Ectodermal cell (in vitro differentiated cells): ENCODE results near the gene ABCB11.
"Not testable (repeated sequence)": the region's sequence is repeated elsewhere in the genome, so short reads cannot be mapped to it uniquely, and the experiment has no call there.

Experiments used
- H3K27ac ChIP-seq: 2 replicates; pipeline ENCODE4 v1.7.0; 2013; ENCODE audit warnings: mild to moderate bottlenecking, low read depth, low read length; ENCODE audit not compliant: insufficient read depth, poor library complexity, severe bottlenecking
- H3K27me3 ChIP-seq: 2 replicates; pipeline ENCODE4 v1.7.0; 2013; ENCODE audit warnings: mild to moderate bottlenecking, low read length; ENCODE audit not compliant: insufficient read depth, control insufficient read depth, poor library complexity, severe bottlenecking
- H3K36me3 ChIP-seq: one replicate; pipeline ENCODE4 v1.7.0; 2013; ENCODE audit warnings: low read length; ENCODE audit not compliant: control insufficient read depth, insufficient read depth
- H3K4me1 ChIP-seq: one replicate; pipeline ENCODE4 v1.7.0; 2013; ENCODE audit warnings: low read length; ENCODE audit not compliant: control insufficient read depth, insufficient read depth
- H3K4me3 ChIP-seq: 2 replicates; pipeline ENCODE4 v1.7.0; 2013; ENCODE audit warnings: low read depth, low read length, control low read depth; ENCODE audit not compliant: insufficient read depth
- H3K9me3 ChIP-seq: 2 replicates; pipeline ENCODE4 v1.7.0; 2013; ENCODE audit warnings: mild to moderate bottlenecking, low read length, moderate library complexity; ENCODE audit not compliant: control insufficient read depth
- WGBS, 2 experiments: methylation state at CpG; one replicate each; pipeline ENCODE4 v1.1.7; 2013; ENCODE audit warnings: missing lambda C conversion rate in 2 of 2; 5-methylcytosine and 5-hydroxymethylcytosine counted together

The ABCB11 gene

DNA sequence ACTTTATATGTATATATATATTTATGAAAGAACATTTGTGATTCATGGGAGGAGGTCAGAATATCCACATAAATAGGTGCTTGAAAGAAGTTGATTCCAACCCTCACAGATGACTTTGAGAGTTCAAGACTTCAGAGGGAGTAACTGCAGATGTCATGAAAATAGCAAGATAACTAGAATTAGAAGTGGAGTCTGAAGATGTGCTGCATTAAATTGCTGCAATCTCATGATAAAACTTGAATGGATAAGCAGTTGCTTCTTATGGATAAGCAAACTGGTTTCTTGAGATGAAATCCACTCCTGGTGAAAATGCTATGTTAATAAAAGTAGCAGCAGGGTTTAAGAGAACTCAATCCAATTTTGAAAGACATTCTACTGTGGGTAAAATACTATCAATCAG, 89.8 kb downstream of the ABCB11 start:
- Histone ChIP-seq H3K36me3 (no peaks in the 10 kb centered on the region), H3K4me3 (no peak overlapping the region), H3K27ac (no peak overlapping the region), H3K4me1 (no peaks in the 10 kb centered on the region), H3K9me3 (no peaks in the 10 kb centered on the region), H3K27me3 (no peaks in the 10 kb centered on the region)

DNA sequence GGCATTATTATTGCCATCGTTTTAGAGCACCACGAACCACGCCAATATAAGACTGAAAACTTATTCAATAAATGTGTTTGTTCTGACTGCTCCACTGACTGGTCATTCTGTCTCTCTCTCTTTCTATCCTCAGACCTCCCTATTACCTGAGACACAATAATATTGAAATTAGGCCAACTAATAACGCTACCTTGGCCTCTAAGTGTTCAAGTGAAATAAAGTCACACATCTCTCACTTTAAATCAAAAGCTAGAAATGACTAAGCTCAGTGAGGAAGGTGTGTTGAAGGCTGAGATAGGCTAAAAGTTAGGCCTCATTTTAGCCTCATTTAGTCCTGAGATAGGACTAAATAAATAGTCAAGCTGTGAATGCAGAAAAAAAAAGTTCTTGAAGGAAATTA, 91.2 kb downstream of the ABCB11 start:
- H3K9me3 ChIP-seq = no peaks in the 10 kb centered on the region
- H3K36me3 ChIP-seq = no peaks in the 10 kb centered on the region
- no peaks in the 10 kb centered on the region for H3K4me1 ChIP-seq
- 89 to 100% methylated on average over 2 to 4 of the region's 4 CpGs for WGBS, 2 experiments
- no peaks in the 10 kb centered on the region for H3K27me3 ChIP-seq
- no peak overlapping the region for H3K4me3 ChIP-seq
- H3K27ac ChIP-seq = no peak overlapping the region

DNA sequence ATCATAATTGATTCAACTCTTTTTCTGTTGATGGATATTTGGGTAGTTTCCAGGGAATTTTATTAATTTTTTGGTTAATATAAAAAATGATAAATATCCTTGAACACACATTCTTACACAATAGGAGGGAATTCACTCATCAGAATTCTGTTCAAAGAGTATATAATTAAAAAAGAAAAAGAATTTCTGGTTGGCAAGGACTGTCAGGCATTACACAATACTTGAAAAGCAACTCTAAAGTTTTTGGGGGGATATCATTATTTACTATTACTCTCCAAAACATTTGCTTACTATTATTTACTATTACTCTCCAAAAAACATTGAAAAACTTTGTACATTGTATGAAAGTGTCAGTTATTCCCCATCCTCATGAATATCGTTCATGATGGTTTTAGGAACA, 92.1 kb downstream of the ABCB11 start:
- H3K36me3 ChIP-seq = no peaks in the 10 kb centered on the region
- H3K27ac ChIP-seq = no peak overlapping the region
- no peak overlapping the region for H3K4me3 ChIP-seq
- WGBS, 2 experiments = no CpG with 5 or more reads among the region's 1 CpG
- H3K27me3 ChIP-seq = no peaks in the 10 kb centered on the region
- H3K4me1 ChIP-seq = no peaks in the 10 kb centered on the region
- no peaks in the 10 kb centered on the region for H3K9me3 ChIP-seq

GRCh38 chr2:168935810-168936581, 95.1 kb downstream of the ABCB11 start:
- Histone ChIP-seq H3K27me3 (no peaks in the 10 kb centered on the region), H3K9me3 (no peaks in the 10 kb centered on the region), H3K4me1 (no peaks in the 10 kb centered on the region), H3K27ac (no peak overlapping the region), H3K36me3 (no peaks in the 10 kb centered on the region), H3K4me3 (no peak overlapping the region)
- WGBS, 2 experiments = 92% methylated on average over 14 of the region's 14 CpGs

GRCh38 chr2:168934826-168935225, 96.3 kb downstream of the ABCB11 start:
- 91 to 96% methylated on average over 2 of the region's 2 CpGs for WGBS, 2 experiments
- Histone ChIP-seq H3K27ac (no peak overlapping the region), H3K9me3 (no peaks in the 10 kb centered on the region), H3K4me3 (no peak overlapping the region), H3K36me3 (no peaks in the 10 kb centered on the region), H3K4me1 (no peaks in the 10 kb centered on the region), H3K27me3 (no peaks in the 10 kb centered on the region)

DNA sequence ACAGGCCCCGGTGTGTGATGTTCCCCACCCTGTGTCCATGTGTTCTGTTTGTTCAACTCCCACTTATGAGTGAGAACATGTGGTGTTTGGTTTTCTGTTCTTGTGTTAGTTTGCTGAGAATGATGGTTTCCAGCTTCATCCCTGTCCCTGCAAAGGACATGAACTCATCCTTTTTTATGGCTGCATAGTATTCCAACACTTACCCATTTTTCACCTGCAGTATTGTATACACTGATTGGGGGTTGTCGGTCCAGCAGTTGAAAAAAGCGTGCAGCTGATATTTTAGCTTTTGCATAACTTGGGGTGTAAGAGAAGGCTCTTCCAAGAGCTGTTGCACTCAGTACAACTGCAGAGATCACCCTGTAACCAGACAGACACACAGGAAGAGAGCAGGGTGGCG, 99.0 kb downstream of the ABCB11 start:
- not testable (repeated sequence) for H3K9me3 ChIP-seq, H3K36me3 ChIP-seq, H3K4me3 ChIP-seq, H3K27me3 ChIP-seq, H3K4me1 ChIP-seq, H3K27ac ChIP-seq
- WGBS, 2 experiments = 87 to 93% methylated on average over 4 of the region's 4 CpGs

- no peaks in the 10 kb centered on the region for H3K4me1 ChIP-seq
- H3K27ac ChIP-seq = no peak overlapping the region
- 93 to 100% methylated on average over 1 of the region's 1 CpG for WGBS, 2 experiments
- no peaks in the 10 kb centered on the region for H3K27me3 ChIP-seq
- no peaks in the 10 kb centered on the region for H3K36me3 ChIP-seq
- H3K9me3 ChIP-seq = no peaks in the 10 kb centered on the region
- no peak overlapping the region for H3K4me3 ChIP-seq
Observed at GRCh38 chr2:168930242-168930641, 100.9 kb downstream of the ABCB11 start.

GRCh38 chr2:168929031-168929430, 102.1 kb downstream of the ABCB11 start:
- no peaks in the 10 kb centered on the region for H3K9me3 ChIP-seq
- no peak overlapping the region for H3K27ac ChIP-seq
- H3K4me1 ChIP-seq = no peaks in the 10 kb centered on the region
- 90 to 91% methylated on average over 3 of the region's 3 CpGs for WGBS, 2 experiments
- no peaks in the 10 kb centered on the region for H3K36me3 ChIP-seq
- no peak overlapping the region for H3K4me3 ChIP-seq
- H3K27me3 ChIP-seq = no peaks in the 10 kb centered on the region

- H3K4me3 ChIP-seq = no peak overlapping the region
- no peaks in the 10 kb centered on the region for H3K27me3 ChIP-seq
- no peaks in the 10 kb centered on the region for H3K9me3 ChIP-seq
- no peak overlapping the region for H3K27ac ChIP-seq
- H3K36me3 ChIP-seq = no peaks in the 10 kb centered on the region
- WGBS, 2 experiments = 94 to 96% methylated on average over 3 of the region's 3 CpGs
- no peaks in the 10 kb centered on the region for H3K4me1 ChIP-seq
Observed at GRCh38 chr2:168928113-168928831, 102.9 kb downstream of the ABCB11 start.

GRCh38 chr2:168926621-168927386, 104.3 kb downstream of the ABCB11 start:
- H3K4me1 ChIP-seq = no peaks in the 10 kb centered on the region
- no peaks in the 10 kb centered on the region for H3K9me3 ChIP-seq
- no peak overlapping the region for H3K4me3 ChIP-seq
- H3K36me3 ChIP-seq = no peaks in the 10 kb centered on the region
- WGBS, 2 experiments = 93 to 94% methylated on average over 2 to 3 of the region's 3 CpGs
- no peak overlapping the region for H3K27ac ChIP-seq
- H3K27me3 ChIP-seq = no peaks in the 10 kb centered on the region
